HG02840 (cell line): ENCODE measurements around the gene TMEM190.

Experiments
- ATAC-seq: cut with Tn5 transposase; IDR thresholded peaks from one replicate; pipeline ENCODE4 v1.9.1; 2021; ENCODE audit warnings: mild to moderate bottlenecking, moderate library complexity, moderate number of reproducible peaks; ENCODE audit not compliant: unreplicated experiment, low FRiP score

TMEM190 gene

GRCh38 chr19:55350620-55351315 is 25.9 kb upstream of the TMEM190 start:
- ATAC-seq: no peak

DNA sequence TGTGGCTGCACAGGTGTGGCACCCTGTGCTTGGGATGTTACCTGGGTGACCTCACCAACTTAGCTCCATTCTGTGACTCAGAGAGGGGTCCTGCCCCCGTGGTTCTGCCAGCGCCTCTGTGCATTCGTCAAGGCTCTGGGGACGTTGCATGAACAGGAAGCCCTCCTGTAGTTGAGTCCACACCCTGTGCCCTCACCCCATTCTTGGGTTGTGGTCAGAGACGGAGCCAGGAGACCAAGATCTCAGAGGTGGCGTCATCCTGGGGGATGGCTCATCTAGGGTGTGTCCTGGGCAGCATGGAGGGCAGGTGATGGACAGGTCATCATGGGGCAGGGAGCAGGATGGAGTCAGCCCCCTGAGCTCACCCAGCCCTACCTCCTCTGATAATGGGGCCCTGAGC is 24.6 kb upstream of the TMEM190 start:
- no peak for ATAC-seq

GRCh38 chr19:55352549-55353145 is 24.0 kb upstream of the TMEM190 start:
- no peak for ATAC-seq

- ATAC-seq: no peak
Observed at GRCh38 chr19:55353356-55353802, 23.2 kb upstream of the TMEM190 start.

DNA sequence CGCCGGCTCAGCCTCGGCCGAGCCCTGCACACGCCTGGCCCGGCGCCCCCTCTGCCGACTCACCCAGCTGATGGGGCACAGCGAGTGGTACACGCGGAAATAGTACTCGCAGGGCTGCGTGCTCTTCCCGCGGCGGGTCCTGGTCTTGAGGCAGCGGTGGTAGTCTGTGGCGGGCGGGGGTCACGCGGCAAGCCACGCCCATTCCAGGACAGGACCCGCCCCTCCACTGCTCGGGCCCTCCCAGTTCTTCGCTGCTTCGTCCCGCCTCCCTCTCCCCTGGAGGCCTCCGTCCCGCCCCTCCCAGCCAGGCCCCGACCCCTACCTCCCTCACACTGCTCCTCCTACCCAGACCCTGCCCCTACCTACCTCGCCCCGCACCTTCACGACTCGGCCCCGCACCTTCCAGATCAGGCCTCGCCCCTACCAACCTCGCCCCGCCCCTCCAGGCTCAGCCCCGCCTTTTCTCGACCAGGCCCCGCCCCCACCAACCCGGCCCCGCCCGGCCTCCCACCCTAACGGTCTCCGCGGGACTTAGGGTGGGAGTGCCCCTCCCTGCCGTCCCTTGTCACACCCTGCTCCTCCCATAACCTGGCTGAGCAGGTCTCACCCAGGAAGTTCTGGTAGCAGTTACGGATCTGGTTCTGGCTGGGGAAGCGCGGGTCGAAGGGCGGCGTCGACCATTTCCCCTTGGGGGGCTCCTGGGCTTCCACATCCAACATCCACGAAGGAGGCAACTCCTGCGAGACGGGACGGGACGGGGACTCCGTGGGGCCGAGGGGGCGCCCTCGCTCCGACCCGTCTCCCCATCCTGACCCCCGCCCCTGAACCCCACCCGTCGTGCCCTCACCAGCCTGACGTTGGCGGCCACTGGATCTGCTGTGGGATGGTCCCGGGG is 22.6 kb upstream of the TMEM190 start:
- ATAC-seq: no peak

- ATAC-seq: no peak
Observed at GRCh38 chr19:55354698-55355212, 21.9 kb upstream of the TMEM190 start, which contains the start of gene COX6B2. TSS of gene COX6B2 (minus strand) at chr19:55354719. CDS start at chr19:55354521, 198 bp downstream.

DNA sequence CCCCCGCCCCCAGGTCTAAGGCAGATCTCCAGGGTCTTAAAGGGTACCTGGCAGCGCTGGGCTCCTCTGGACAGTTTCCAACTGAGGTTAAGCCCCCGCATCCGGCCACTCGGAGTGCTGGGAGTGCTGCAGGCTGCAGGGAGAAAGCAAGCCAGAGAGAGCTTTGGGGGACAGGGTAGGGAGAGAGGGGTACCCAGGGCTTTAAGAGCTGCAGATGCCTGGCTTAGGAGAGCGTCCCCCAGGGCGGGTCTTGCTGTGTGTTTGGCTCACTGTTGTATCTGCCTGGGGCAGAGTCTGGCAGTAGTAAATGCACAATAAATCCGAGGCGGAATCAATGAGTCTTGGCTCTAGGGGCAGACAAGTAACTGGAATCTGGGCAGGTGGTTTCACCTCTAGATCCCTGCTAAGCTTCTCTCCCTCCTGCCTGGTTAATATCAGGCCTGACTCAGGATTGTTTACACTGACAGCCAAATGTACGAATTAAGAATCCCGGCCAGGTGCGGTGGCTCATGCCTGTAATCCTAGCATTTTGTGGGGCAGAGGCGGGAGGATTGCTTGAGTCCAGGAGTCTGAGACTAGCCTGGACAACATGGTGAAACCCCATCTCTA is 21.3 kb upstream of the TMEM190 start:
- no peak for ATAC-seq

DNA sequence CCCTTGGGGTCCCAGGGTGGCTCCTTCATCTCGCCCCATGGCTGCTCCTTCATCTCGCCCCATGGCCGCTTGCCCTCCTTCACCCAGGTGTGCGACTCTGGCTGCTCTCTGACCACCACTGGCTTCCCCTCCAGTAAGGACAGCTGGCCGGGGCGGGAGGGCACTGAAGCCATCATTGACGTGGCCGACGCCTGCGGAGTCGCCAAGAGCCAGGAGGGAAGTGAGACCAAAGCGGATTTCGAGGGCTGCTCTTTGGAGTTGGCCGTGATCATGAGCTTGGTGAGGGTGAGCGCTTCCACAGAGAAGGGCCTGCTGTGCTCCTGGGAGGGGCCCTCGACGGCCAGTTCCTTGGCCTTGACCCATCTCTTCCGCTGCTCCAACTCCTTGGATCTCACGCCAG is 18.1 kb upstream of the TMEM190 start:
- ATAC-seq: no peak

- no peak for ATAC-seq
Observed at GRCh38 chr19:55358943-55359908, 17.4 kb upstream of the TMEM190 start.

- no peak for ATAC-seq
Observed at GRCh38 chr19:55360902-55361301, 15.7 kb upstream of the TMEM190 start.

GRCh38 chr19:55362174-55362989 is 14.2 kb upstream of the TMEM190 start:
- no peak for ATAC-seq

GRCh38 chr19:55362990-55363716 is 13.5 kb upstream of the TMEM190 start, which contains the start of gene GARIN5B:
TSS of gene GARIN5B (minus strand) at chr19:55363260. CDS start at chr19:55363066, 194 bp downstream.
- ATAC-seq: no peak

DNA sequence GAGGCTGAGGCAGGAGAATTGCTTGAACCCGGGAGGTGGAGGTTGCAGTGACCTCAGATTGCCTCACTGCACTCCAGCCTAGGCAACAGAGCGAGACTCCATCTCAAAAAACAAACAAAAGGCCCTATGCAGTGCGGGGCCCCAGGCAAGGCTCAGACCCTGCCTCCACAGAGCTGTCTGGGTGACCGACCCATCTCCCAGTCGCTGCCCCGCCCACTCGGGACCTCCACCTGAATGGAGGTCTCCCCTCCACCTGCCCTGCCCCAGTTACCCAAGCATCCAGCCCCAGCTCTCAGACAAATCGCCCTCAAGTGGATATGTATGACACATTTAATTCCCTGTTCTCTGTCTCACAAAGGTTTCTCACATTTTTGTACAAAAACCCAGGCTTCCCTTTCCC is 11.4 kb upstream of the TMEM190 start:
- ATAC-seq: no peak

DNA sequence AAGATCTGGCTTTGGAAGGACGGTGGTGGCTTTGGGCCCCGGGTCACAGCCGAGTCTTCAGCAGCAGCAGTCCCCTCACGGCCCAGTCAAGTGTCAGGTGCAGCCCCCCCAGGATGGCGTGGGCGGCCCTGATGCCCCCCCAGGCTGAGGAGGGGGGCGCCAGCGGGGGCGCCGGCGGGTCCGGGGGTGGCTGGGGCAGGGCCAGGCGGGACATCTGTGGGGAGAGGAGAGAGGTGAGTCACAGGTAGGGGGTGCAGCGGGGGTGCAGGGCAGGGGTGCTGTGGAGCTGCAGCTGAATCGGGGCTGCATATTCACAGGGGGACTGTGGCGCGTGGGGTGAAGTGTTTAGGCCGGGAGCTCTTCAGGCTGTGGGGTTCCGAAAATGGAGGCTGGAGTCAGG is 10.7 kb upstream of the TMEM190 start:
- ATAC-seq: no peak

GRCh38 chr19:55366790-55367189 is 9.8 kb upstream of the TMEM190 start:
- no peak for ATAC-seq

GRCh38 chr19:55368106-55368505 is 8.5 kb upstream of the TMEM190 start:
- ATAC-seq: no peak

- no peak for ATAC-seq
Observed at GRCh38 chr19:55368701-55369563, 7.7 kb upstream of the TMEM190 start.
